ENCODE results near the gene MARK3.

- no peak for TF ChIP-seq CTCF (IDR thresholded peaks at IDR 0.05)
- TF ChIP-seq POLR2AphosphoS5 (IDR thresholded peaks at IDR 0.05) = no peak
- TF ChIP-seq POLR2A (IDR thresholded peaks at IDR 0.05) = no peak
- TF ChIP-seq EP300 (IDR thresholded peaks at IDR 0.05; ENCODE audit: low read depth) = no peak
These were observed 141.7 kb downstream of the MARK3 start for GRCh38 chr14:103526914-103527248.
